ENCODE results near the gene SMIM41. TPM values are rescaled to one million over a fixed set of nuclear protein-coding genes. Genes with fewer than 3 reads are reported as not detected.

SMIM41 gene
- polyA plus RNA-seq, 3 donors: not detected

GRCh38 chr12:52041695-52042123 lies 37.8 kb upstream of the SMIM41 start:
- no peak overlapping the region for H3K9ac ChIP-seq (ENCODE audit: insufficient read depth, low read length, poor library complexity, severe bottlenecking)
- WGBS (ENCODE audit: insufficient coverage): 22% methylated on average over 4 of the region's 6 CpGs
- H2AFZ ChIP-seq (ENCODE audit: insufficient read depth, low read depth, low read length, poor library complexity, severe bottlenecking): no peak overlapping the region
- peaks cover 34 to 55% of the 10 kb centered on the region in 2 donors for H3K4me1 ChIP-seq (ENCODE audit: control insufficient read depth in 1 of 2, insufficient read depth in 2 of 2, low read length in 2 of 2)
- Mint-ChIP-seq H3K9me3 (peaks cover 0 to 3% (median 0%) of the 10 kb centered on the region in 7 donors), H3K27ac (peak overlapping the region in 3 of 7 donors; percentile 56 to 73 (median 62)), H3K27me3 (ENCODE audit: low read depth in 3 of 3) (peaks cover 21 to 33% (median 23%) of the 10 kb centered on the region in 3 donors), H3K36me3 (peaks cover 6 to 13% of the 10 kb centered on the region in 2 donors), H3K4me1 (peaks cover 55% of the 10 kb centered on the region), H3K4me3 (peak overlapping the region in 1 of 2 donors; percentile 46)
- H3K4me3 ChIP-seq (replicated peaks in 1 of 3; ENCODE audit: low read depth in 2 of 3, low read length in 3 of 3): no peak overlapping the region
- H3K9me3 ChIP-seq (replicated peaks in 1 of 2; ENCODE audit: control insufficient read depth in 1 of 2, insufficient read depth in 1 of 2, low read length in 2 of 2): no peaks in the 10 kb centered on the region
- H3K36me3 ChIP-seq (replicated peaks in 1 of 2; ENCODE audit: control insufficient read depth in 1 of 2, insufficient read depth in 2 of 2, low read length in 2 of 2): no peaks in the 10 kb centered on the region
- intact Hi-C loops (cut with micrococcal nuclease): no loop called here
- no peak overlapping the region for H3K27ac ChIP-seq (ENCODE audit: low read depth in 1 of 2, low read length in 2 of 2)
- H4K20me1 ChIP-seq (ENCODE audit: insufficient read depth, low read length): no peaks in the 10 kb centered on the region
- DNase-seq: peak; percentile 15 to 43 (median 35)
- TF ChIP-seq, protein P1, sequence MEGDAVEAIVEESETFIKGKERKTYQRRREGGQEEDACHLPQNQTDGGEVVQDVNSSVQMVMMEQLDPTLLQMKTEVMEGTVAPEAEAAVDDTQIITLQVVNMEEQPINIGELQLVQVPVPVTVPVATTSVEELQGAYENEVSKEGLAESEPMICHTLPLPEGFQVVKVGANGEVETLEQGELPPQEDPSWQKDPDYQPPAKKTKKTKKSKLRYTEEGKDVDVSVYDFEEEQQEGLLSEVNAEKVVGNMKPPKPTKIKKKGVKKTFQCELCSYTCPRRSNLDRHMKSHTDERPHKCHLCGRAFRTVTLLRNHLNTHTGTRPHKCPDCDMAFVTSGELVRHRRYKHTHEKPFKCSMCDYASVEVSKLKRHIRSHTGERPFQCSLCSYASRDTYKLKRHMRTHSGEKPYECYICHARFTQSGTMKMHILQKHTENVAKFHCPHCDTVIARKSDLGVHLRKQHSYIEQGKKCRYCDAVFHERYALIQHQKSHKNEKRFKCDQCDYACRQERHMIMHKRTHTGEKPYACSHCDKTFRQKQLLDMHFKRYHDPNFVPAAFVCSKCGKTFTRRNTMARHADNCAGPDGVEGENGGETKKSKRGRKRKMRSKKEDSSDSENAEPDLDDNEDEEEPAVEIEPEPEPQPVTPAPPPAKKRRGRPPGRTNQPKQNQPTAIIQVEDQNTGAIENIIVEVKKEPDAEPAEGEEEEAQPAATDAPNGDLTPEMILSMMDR (IDR thresholded peaks at IDR 0.05): no peak
- peaks cover 0 to 7% of the 10 kb centered on the region in 2 donors for H3K27me3 ChIP-seq (ENCODE audit: control insufficient read depth in 2 of 2, insufficient read depth in 2 of 2, low read length in 2 of 2)
- no peak overlapping the region for H3K4me2 ChIP-seq (replicated peaks; ENCODE audit: extremely low read depth, low read length, poor library complexity, severe bottlenecking)
- H3K79me2 ChIP-seq (ENCODE audit: insufficient read depth, low read length): no peaks in the 10 kb centered on the region

DNA sequence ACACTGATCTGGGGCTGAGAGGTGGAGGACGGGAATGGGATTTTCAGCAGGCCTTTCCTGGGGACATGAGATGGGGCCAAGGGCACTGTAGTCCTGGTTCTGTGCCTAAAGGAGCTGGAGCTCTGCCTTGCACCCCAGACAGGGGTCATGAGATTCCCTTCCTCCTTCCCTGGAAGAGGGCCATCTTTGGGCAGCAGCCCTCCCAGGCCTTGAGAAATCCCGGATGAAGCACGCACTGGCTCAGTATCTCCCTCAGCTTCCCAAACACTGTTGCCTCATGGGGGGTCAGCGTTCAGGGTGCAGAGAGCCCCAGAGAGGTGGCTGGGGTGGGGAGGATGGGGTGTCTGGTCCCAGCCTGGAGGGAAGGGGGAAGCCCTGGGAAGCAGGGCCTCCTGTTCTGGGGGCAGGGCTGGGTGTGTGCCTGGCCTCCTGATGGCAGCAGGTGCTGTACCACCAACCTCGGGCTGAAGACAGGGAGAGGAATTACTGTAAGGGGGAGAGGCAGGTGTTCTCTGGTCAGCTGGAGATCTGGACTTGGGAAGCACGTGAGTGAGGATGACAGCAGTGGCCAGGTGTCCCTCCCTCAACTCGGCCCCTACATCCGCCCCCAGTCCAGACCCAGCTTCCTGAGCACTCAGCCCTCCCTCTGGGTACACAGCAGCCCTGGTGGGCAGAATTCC lies 36.7 kb upstream of the SMIM41 start:
- Histone ChIP-seq H3K9me3 (replicated peaks in 1 of 2; ENCODE audit: control insufficient read depth in 1 of 2, insufficient read depth in 1 of 2, low read length in 2 of 2) (no peaks in the 10 kb centered on the region), H3K4me3 (replicated peaks in 1 of 3; ENCODE audit: low read depth in 2 of 3, low read length in 3 of 3) (no peak overlapping the region), H3K4me1 (ENCODE audit: control insufficient read depth in 1 of 2, insufficient read depth in 2 of 2, low read length in 2 of 2) (peaks cover 30 to 58% of the 10 kb centered on the region in 2 donors), H2AFZ (ENCODE audit: insufficient read depth, low read depth, low read length, poor library complexity, severe bottlenecking) (no peak overlapping the region), H4K20me1 (ENCODE audit: insufficient read depth, low read length) (no peaks in the 10 kb centered on the region), H3K27me3 (ENCODE audit: control insufficient read depth in 2 of 2, insufficient read depth in 2 of 2, low read length in 2 of 2) (peaks cover 0 to under 1% of the 10 kb centered on the region in 2 donors), H3K36me3 (replicated peaks in 1 of 2; ENCODE audit: control insufficient read depth in 1 of 2, insufficient read depth in 2 of 2, low read length in 2 of 2) (no peaks in the 10 kb centered on the region), H3K9ac (ENCODE audit: insufficient read depth, low read length, poor library complexity, severe bottlenecking) (no peak overlapping the region), H3K79me2 (ENCODE audit: insufficient read depth, low read length) (no peaks in the 10 kb centered on the region), H3K27ac (ENCODE audit: low read depth in 1 of 2, low read length in 2 of 2) (no peak overlapping the region), H3K4me2 (replicated peaks; ENCODE audit: extremely low read depth, low read length, poor library complexity, severe bottlenecking) (no peak overlapping the region)
- DNase-seq: no peak
- TF ChIP-seq, protein P1 (IDR thresholded peaks at IDR 0.05): no peak
- Mint-ChIP-seq H3K27me3 (ENCODE audit: low read depth in 3 of 3) (peaks cover 15 to 29% (median 21%) of the 10 kb centered on the region in 3 donors), H3K4me3 (no peak overlapping the region), H3K27ac (peak overlapping the region in 3 of 7 donors; percentile 13 to 62 (median 46)), H3K36me3 (peaks cover 4 to 15% of the 10 kb centered on the region in 2 donors), H3K9me3 (peaks cover 0 to 3% (median 0%) of the 10 kb centered on the region in 7 donors), H3K4me1 (peaks cover 57% of the 10 kb centered on the region)
- intact Hi-C loops (cut with micrococcal nuclease): no loop called here
- 100% methylated on average over 3 of the region's 8 CpGs for whole genome bisulfite sequencing (ENCODE audit: insufficient coverage)

Data from CD14-positive monocyte (primary cell).